Posterior cingulate gyrus (tissue), 11 donors: ENCODE results near the gene WDR5B.

Experiments used
- DNase-seq, 10 donors: peaks; one replicate each; pipeline versions ENCODE4 v3.0.0 to v3.0.0-alpha.2; 2020 to 2021; ENCODE audit warnings: mixed read lengths in 3 of 10
- intact Hi-C: fragments of 100-400 bp; cut with DNase I; formaldehyde crosslinking; loops from one replicate; pipeline ENCODE4 v1.15.1; 2023

WDR5B gene

GRCh38 chr3:122410639-122411038 lies 5.2 kb downstream of the WDR5B start:
- intact Hi-C loops: no loop called here
- no peak for DNase-seq

GRCh38 chr3:122410111-122410510 lies 5.8 kb downstream of the WDR5B start:
- no peak for DNase-seq
- intact Hi-C loops: no loop called here

- no peak for DNase-seq
- intact Hi-C loops: no loop called here
Measured at GRCh38 chr3:122409446-122409845, 6.4 kb downstream of the WDR5B start.

GRCh38 chr3:122407946-122408345 lies 7.9 kb downstream of the WDR5B start:
- intact Hi-C loops: no loop called here

GRCh38 chr3:122406198-122406597 lies 9.7 kb downstream of the WDR5B start:
- intact Hi-C loops: no loop called here
- no peak for DNase-seq

More at GRCh38 chr3:122407946-122408345, 7.9 kb downstream of the WDR5B start:
- DNase-seq: no peak

GRCh38 chr3:122405015-122405414 lies 10.8 kb downstream of the WDR5B start:
- intact Hi-C loops: no loop called here

GRCh38 chr3:122403489-122403888 lies 12.4 kb downstream of the WDR5B start:
- DNase-seq: no peak
- intact Hi-C loops: no loop called here

More at GRCh38 chr3:122405015-122405414, 10.8 kb downstream of the WDR5B start:
- DNase-seq: no peak

GRCh38 chr3:122398920-122399319 lies 16.9 kb downstream of the WDR5B start:
- DNase-seq: no peak
- intact Hi-C loops: no loop called here

GRCh38 chr3:122397201-122397600 lies 18.7 kb downstream of the WDR5B start:
- intact Hi-C loops: no loop called here
- DNase-seq: no peak

- intact Hi-C loops: no loop called here
- DNase-seq: no peak
Measured at GRCh38 chr3:122396511-122396910, 19.4 kb downstream of the WDR5B start.

- DNase-seq: no peak
- intact Hi-C loops: no loop called here
Measured at GRCh38 chr3:122395582-122395981, 20.3 kb downstream of the WDR5B start.

GRCh38 chr3:122394173-122394572 lies 21.7 kb downstream of the WDR5B start:
- DNase-seq: no peak
- intact Hi-C loops: no loop called here

GRCh38 chr3:122392868-122393844 lies 22.7 kb downstream of the WDR5B start:
- intact Hi-C loops: loop anchor here (1.0 kb wide), 1 partner anchor 286 kb away; no protein-coding TSS in a partner anchor
- no peak for DNase-seq

GRCh38 chr3:122391681-122392446 lies 24.0 kb downstream of the WDR5B start:
- intact Hi-C loops: no loop called here
- no peak for DNase-seq

GRCh38 chr3:122390665-122391064 lies 25.2 kb downstream of the WDR5B start:
- no peak for DNase-seq
- intact Hi-C loops: no loop called here

GRCh38 chr3:122389892-122390291 lies 26.0 kb downstream of the WDR5B start:
- DNase-seq: no peak
- intact Hi-C loops: loop anchor here (10.0 kb wide), 1 partner anchor 125 kb away; the partner anchor contains the start of gene KPNA1

- no peak for DNase-seq
- intact Hi-C loops: loop anchor here (10.0 kb wide), 1 partner anchor 126 kb away; the partner anchor contains the start of gene KPNA1
Measured at GRCh38 chr3:122389197-122389596, 26.7 kb downstream of the WDR5B start.

GRCh38 chr3:122387709-122388108 lies 28.2 kb downstream of the WDR5B start:
- DNase-seq: no peak
- intact Hi-C loops: loop anchor here (10.0 kb wide), 1 partner anchor 127 kb away; the partner anchor contains the start of gene KPNA1

- intact Hi-C loops: loop anchor here (2.0 to 10.0 kb wide), 4 partner anchors 33 to 837 kb away; partner anchors contain the start of genes EAF2, IQCB1, KPNA1 and WDR5B
- DNase-seq: peak; percentile 89 to 99 (median 95)
Measured at GRCh38 chr3:122383771-122384697, 31.8 kb downstream of the WDR5B start, which contains the start of gene FAM162A. FAM162A (plus strand) TSS chr3:122384182; CDS start chr3:122384266, 84 bp downstream.
